Choroid plexus epithelial cell (primary cell): ENCODE measurements around the gene PIP4K2C.

Experiments used
- DNase-seq: peaks from one replicate; pipeline ENCODE4 v3.0.0-alpha.2; 2010; ENCODE audit warnings: low read depth
- H3K4me3 ChIP-seq: 2 replicates; pipeline ENCODE4 v1.5.1; 2011; ENCODE audit warnings: low read depth, mild to moderate bottlenecking, control low read depth, low read length, moderate library complexity
- TF ChIP-seq, protein P1 (sequence below): conservative IDR thresholded peaks from 2 replicates; pipeline ENCODE4 v1.5.1; 2011; ENCODE audit warnings: low read depth, mild to moderate bottlenecking, control low read depth, inconsistent platforms, low read length, moderate library complexity

PIP4K2C gene

DNA sequence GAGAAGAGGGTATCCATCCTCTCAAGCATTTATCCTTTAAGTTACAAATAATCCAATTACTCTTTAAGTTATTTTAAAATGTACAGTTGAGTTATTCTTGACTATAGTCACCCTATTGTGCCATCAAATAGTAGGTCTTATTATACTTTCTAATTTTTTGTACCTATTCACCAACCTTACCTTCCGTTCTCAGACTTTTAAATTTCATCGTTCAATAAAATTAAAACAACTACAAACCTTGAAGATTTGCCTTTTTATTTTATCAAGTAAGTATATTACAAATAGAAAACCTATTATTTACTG is 43.0 kb upstream of the PIP4K2C start:
- TF ChIP-seq, protein P1, sequence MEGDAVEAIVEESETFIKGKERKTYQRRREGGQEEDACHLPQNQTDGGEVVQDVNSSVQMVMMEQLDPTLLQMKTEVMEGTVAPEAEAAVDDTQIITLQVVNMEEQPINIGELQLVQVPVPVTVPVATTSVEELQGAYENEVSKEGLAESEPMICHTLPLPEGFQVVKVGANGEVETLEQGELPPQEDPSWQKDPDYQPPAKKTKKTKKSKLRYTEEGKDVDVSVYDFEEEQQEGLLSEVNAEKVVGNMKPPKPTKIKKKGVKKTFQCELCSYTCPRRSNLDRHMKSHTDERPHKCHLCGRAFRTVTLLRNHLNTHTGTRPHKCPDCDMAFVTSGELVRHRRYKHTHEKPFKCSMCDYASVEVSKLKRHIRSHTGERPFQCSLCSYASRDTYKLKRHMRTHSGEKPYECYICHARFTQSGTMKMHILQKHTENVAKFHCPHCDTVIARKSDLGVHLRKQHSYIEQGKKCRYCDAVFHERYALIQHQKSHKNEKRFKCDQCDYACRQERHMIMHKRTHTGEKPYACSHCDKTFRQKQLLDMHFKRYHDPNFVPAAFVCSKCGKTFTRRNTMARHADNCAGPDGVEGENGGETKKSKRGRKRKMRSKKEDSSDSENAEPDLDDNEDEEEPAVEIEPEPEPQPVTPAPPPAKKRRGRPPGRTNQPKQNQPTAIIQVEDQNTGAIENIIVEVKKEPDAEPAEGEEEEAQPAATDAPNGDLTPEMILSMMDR = no peak
- H3K4me3 ChIP-seq = no peak overlapping the region
- DNase-seq = no peak

DNA sequence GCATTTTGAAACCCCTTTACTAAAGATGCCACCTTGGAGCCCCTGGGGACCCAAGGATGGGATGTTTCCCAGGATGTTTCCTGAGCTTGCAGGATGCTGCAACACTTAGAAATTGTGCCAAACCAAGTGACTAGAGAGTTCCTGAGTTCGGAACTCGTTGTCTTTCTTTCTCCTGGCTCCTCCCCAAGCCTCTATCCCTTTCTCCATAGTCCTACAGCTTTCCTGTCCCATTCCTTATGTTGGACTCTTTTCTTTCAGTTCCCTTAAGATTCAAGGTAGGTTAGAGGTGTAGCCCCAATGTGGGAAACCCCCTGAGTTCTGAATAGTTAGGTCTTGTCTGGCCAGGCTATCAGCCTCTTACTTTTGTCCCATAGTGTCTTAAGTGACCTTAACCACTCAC is 42.5 kb upstream of the PIP4K2C start:
- TF ChIP-seq, protein P1 = no peak
- H3K4me3 ChIP-seq = no peak overlapping the region
- no peak for DNase-seq

DNA sequence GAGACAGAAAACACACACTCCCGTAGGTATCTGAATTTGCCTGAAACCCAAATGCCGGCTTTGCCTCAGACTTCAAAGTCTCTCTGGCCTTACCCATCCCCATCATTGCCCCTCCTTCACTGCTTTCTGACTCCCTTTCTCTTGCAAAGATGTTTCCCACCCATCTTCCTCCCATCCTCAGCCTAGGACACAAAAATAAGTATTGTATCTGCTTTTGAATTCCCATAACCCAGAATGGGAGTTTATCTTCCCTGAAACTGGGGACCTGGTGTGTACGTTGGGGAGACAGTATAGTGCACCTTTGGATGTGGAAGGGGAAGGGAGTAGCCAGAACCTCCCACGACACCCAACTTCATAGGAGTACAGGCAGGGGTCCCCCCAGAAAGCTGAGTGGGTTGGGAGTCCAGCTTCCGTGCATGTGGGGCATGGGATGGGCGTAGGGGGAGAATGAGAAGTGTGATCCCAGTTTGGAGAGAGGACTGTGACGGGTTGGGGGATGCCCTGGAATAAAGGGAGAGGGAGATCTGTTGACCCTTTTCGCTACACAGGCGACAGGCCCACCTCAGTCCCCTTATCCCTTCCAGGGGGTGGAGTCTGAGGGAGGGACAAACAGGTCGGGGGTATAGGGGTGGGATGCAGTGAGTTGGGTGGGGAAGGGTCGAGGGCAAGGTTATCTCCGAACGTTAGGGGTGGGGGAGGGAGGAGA is 41.6 kb upstream of the PIP4K2C start:
- TF ChIP-seq, protein P1 = no peak
- peak overlapping the region; percentile 42 for H3K4me3 ChIP-seq
- DNase-seq = no peak

DNA sequence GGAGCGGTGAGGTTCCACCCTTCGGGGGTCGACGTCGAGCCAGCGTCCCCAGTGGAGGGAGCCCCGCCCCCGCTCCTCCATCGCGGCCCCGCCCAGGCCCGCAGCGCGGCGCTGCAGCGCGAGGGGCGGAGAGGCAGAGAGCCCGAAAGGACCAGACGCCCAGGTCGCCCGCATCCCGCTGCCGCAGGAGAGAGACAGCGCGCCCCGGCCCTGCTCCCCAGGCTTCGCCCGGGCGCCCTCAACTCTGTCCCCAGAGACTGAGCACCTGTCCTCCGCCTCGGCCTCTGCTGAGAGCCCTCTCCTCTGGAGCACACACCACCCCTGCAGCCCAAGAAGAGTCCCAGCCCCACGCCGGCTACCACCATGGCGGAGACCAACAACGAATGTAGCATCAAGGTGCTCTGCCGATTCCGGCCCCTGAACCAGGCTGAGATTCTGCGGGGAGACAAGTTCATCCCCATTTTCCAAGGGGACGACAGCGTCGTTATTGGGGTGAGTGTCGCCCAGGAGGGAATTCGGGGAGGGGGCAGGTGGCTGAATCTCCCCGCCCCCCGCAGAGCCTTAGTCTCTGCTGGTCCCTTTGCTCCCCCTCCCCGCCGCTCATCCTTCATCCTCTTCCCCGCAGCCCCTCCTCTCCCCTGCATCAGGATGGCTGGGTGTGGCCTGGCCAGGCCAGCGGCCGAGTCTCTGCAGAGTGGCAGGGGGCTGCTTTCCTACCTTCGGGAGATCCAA is 40.9 kb upstream of the PIP4K2C start, which contains the start of gene KIF5A:
Gene KIF5A, plus strand, starts transcription at position 136 of the 732 bp plus-strand sequence. Its CDS starts 228 bp downstream, at position 364.
- H3K4me3 ChIP-seq = peak within 1 kb of the TSS; percentile 42
- no peak for DNase-seq
- TF ChIP-seq, protein P1 = no peak

DNA sequence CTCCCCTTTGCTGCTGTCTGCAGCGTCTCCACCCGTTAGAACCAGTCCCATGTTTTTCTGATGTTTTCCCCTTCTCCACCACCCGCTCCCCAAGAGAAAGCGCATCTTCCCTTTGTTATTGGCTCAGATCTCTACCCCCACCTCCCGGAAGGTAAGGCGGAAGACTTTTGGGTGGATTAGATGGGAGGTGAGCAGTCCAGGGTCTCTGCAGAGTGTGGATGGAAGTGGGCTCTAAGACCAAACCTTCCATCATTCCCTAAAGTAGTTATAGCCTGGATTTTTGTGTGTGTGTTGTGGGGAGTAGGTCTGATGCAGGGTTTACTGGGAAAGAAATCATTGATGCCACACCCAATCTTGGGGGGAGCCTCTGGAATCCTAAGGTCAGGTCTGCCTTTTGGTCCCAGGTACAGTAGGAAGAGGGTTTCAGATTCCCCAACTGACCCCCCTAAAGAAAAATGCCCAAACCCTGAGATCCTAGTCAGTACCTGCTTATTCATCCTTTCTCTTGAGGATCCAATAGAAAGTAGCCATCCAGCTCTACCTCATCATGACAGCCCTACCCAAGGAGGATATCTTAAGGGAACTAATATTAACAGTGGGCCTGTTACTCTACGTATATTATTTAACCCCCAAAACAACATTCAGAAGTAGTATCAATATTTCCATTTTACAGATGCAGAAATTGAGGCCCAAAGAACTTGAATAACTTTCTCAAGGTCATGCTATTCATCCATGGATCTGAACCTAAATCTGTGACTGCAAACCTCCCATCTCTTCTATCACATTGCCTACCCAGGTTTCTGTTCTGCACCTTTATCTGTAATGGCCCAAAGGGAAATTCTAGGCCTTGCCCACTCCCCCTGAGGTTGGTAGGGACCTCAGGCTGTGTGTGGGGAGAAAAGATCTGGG is 40.1 kb upstream of the PIP4K2C start:
- H3K4me3 ChIP-seq = no peak overlapping the region

DNA sequence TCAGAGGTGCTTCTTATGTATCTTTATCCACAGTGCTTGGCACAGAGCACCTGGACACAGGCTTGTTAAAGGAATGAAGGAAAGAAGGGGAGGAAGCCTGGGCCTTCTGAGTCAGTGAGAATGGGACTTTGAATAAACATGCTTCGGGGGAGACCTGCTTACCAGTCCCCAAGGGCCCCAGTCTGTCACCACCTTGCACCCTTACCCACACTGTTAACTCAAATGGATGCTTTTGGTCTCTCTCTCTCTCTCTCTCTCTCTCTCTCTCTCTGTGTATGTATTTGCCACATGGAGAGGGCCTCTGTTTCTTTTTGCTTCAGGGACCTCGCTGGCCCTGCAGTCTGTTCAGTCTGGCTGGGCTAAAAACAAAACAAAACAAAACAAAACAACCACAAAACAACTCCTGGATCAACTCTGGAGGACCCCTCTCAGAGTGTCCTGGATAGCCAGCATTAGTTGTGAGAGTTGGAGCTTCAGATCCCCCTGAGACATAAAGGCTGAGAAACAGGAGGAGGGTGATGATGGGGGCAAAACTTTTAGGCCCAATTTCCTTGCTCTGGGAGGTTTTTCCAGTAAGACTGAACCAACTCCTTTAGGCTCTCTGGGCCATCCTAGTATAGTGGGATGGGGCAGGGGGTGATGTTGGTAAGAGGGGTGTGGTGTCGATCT is 39.2 kb upstream of the PIP4K2C start:
- TF ChIP-seq, protein P1 = no peak
- H3K4me3 ChIP-seq = no peak overlapping the region
- DNase-seq = no peak

More for the DNA sequence above, 40.1 kb upstream of the PIP4K2C start:
- TF ChIP-seq, protein P1 = no peak
- no peak for DNase-seq
